Gastrocnemius medialis (tissue), 4 donors: ENCODE results near the gene RNLS. TPM values are rescaled to one million over a fixed set of nuclear protein-coding genes. Genes with fewer than 3 reads are reported as not detected.
"Not testable (repeated sequence)": the region's sequence is repeated elsewhere in the genome, so short reads cannot be mapped to it uniquely, and the experiment has no call there.

Experiments used
- ATAC-seq, 2 donors: fragments of 150-250 bp; one replicate each; pipeline ENCODE4 v1.9.1; 2016
- DNase-seq, 2 donors: peaks; one replicate each; pipeline ENCODE4 v3.0.0-alpha.2; 2019
- H3K27ac ChIP-seq, 4 donors: fragments of 200-600 bp; sonication (generic); 1 replicate in 1 of 4; 2 replicates in 3 of 4; pipeline ENCODE4 v1.5.1; 2016 to 2018; ENCODE audit warnings: mild to moderate bottlenecking in 2 of 4, moderate library complexity in 1 of 4
- H3K27me3 ChIP-seq, 3 donors: fragments of 200-600 bp; sonication (generic) in 2 of 3; 1 replicate in 1 of 3; 2 replicates in 2 of 3; pipeline versions ENCODE4 v1.5.1 to v1.6.0; 2016 to 2019; ENCODE audit warnings: mild to moderate bottlenecking in 1 of 3, moderate library complexity in 1 of 3
- H3K36me3 ChIP-seq, 2 donors: fragments of 200-600 bp; sonication (generic) in 1 of 2; one replicate each; pipeline ENCODE4 v1.5.1; 2017 to 2018
- H3K4me1 ChIP-seq, 2 donors: fragments of 200-600 bp; sonication (generic) in 1 of 2; one replicate each; pipeline ENCODE4 v1.5.1; 2016 to 2017; ENCODE audit warnings: mild to moderate bottlenecking in 2 of 2
- H3K4me3 ChIP-seq, 4 donors: fragments of 200-600 bp; sonication (generic) in 3 of 4; 1 replicate in 1 of 4; 2 replicates in 3 of 4; pipeline ENCODE4 v1.5.1; 2016 to 2019; ENCODE audit warnings: mild to moderate bottlenecking in 2 of 4
- H3K9me3 ChIP-seq, 3 donors: fragments of 200-600 bp; sonication (generic) in 2 of 3; 1 replicate in 1 of 3; 2 replicates in 2 of 3; pipeline ENCODE4 v1.5.1; 2016 to 2019
- POLR2A ChIP-seq, 2 donors: fragments of 450-650 bp; IDR thresholded peaks; one replicate each; pipeline ENCODE4 v1.6.1; 2017; ENCODE audit warnings: antibody characterized with exemption in 2 of 2, mild to moderate bottlenecking in 2 of 2, moderate library complexity in 2 of 2
- in situ Hi-C, 4 donors: fragments of 200-750 bp; cut with MboI; loops; one replicate each; pipeline versions ENCODE4 v1.15.0 to v1.8.0; 2017; ENCODE audit warnings: low sequenced_read_pairs in 4 of 4
- intact Hi-C: fragments of 100-400 bp; cut with DNase I; formaldehyde crosslinking; loops from one replicate; pipeline ENCODE4 v1.15.1; 2023; ENCODE audit warnings: low total_unique reads
- total RNA-seq, 4 donors: library from RNA; depleted of rRNA; stranded (reverse); fragments of >200 nt; gene quantifications; one replicate each; pipeline versions ENCODE4 v1.1.0 to v1.2.3, GENCODE V29; 2016
- TF ChIP-seq, protein P1 (sequence below), 5 experiments: fragments of 450-650 bp in 3 of 5; fragments of 200-600 bp in 2 of 5; sonication (generic) in 2 of 5; IDR thresholded peaks in 4 of 5; conservative IDR thresholded peaks in 1 of 5; 1 replicate in 4 of 5; 2 replicates in 1 of 5; pipeline ENCODE4 v1.5.1; 2016 to 2019; ENCODE audit warnings: antibody characterized with exemption in 5 of 5, mild to moderate bottlenecking in 3 of 5, moderate library complexity in 3 of 5

Gene RNLS
- total RNA-seq, 4 donors from 2014 or later = 8.1 to 17.5 (median 9.7) TPM

DNA sequence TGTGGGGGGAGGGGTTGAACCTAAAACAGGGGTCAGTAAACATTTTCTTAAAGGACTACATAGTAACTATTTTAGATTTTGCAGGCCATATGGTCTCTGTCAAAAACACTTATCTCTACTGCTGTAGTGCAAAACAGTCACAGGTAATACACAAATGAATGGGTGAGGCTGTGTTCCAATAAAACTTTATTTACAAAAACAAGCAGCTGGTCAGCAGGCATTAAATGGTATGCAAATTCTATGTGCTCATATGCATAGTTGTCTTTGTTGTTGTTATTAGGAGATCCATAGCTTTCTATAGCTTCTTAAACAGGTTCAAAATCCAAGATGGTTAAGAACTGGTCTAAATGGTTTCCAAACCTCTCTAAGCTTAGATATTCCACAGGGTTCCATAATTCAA is 302.6 kb downstream of the RNLS start:
- DNase-seq = no peak
- H3K27me3 ChIP-seq = no peaks in the 10 kb centered on the region
- in situ Hi-C loops = no loop called here
- H3K4me1 ChIP-seq = no peaks in the 10 kb centered on the region
- H3K36me3 ChIP-seq = no peaks in the 10 kb centered on the region
- H3K4me3 ChIP-seq = no peak overlapping the region
- intact Hi-C loops = no loop called here
- ATAC-seq = no peak
- H3K9me3 ChIP-seq = no peaks in the 10 kb centered on the region
- H3K27ac ChIP-seq = no peak overlapping the region
- no peak for TF ChIP-seq POLR2A (IDR thresholded peaks at IDR 0.05)
- TF ChIP-seq, protein P1, sequence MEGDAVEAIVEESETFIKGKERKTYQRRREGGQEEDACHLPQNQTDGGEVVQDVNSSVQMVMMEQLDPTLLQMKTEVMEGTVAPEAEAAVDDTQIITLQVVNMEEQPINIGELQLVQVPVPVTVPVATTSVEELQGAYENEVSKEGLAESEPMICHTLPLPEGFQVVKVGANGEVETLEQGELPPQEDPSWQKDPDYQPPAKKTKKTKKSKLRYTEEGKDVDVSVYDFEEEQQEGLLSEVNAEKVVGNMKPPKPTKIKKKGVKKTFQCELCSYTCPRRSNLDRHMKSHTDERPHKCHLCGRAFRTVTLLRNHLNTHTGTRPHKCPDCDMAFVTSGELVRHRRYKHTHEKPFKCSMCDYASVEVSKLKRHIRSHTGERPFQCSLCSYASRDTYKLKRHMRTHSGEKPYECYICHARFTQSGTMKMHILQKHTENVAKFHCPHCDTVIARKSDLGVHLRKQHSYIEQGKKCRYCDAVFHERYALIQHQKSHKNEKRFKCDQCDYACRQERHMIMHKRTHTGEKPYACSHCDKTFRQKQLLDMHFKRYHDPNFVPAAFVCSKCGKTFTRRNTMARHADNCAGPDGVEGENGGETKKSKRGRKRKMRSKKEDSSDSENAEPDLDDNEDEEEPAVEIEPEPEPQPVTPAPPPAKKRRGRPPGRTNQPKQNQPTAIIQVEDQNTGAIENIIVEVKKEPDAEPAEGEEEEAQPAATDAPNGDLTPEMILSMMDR (IDR thresholded peaks at IDR 0.05 in 4 of 5, conservative IDR thresholded peaks at IDR 0.05 in 1 of 5) = no peak

DNA sequence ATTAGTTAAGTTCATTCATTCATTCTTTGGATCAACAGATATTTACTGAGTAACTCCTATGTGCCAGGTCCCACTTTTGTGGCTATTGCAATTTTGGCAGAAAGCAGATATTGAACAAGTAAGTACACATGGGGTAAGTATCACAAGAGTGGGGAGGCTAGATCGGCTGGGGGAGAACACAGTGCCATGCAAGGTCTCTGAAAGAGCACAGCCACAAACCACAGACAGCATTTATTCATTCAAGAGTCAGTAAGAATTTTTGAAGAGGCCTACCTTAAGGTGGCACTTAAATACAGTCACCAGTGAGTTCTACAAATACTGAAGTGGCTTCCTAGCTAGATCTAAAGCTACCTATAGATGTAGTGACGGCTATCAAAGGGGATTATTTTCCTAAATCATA is 304.2 kb downstream of the RNLS start:
- intact Hi-C loops = no loop called here
- Histone ChIP-seq H3K27me3 (no peaks in the 10 kb centered on the region), H3K27ac (no peak overlapping the region), H3K36me3 (no peaks in the 10 kb centered on the region), H3K4me1 (no peaks in the 10 kb centered on the region), H3K4me3 (no peak overlapping the region), H3K9me3 (no peaks in the 10 kb centered on the region)
- no peak for TF ChIP-seq POLR2A (IDR thresholded peaks at IDR 0.05)
- TF ChIP-seq, protein P1 (IDR thresholded peaks at IDR 0.05 in 4 of 5, conservative IDR thresholded peaks at IDR 0.05 in 1 of 5) = no peak
- no peak for ATAC-seq
- in situ Hi-C loops = no loop called here
- DNase-seq = no peak

DNA sequence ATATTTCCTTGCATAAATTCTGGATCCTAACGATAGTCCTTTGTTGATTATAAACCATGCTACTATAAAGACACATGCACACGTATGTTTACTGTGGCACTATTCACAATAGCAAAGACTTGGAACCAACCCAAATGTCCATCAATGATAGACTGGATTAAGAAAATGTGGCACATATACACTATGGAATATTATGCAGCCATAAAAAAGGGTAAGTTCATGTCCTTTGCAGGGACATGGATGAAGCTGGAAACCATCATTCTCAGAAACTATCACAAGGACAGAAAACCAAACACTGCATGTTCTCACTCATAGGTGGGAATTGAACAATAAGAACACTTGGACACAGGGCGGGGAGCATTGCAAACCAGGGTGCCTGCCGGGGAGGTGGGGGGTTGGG is 306.2 kb downstream of the RNLS start:
- H3K27ac ChIP-seq, DNase-seq, ATAC-seq, H3K4me3 ChIP-seq, intact Hi-C loops, H3K9me3 ChIP-seq, in situ Hi-C loops, H3K27me3 ChIP-seq, H3K4me1 ChIP-seq, H3K36me3 ChIP-seq: not testable (repeated sequence)

DNA sequence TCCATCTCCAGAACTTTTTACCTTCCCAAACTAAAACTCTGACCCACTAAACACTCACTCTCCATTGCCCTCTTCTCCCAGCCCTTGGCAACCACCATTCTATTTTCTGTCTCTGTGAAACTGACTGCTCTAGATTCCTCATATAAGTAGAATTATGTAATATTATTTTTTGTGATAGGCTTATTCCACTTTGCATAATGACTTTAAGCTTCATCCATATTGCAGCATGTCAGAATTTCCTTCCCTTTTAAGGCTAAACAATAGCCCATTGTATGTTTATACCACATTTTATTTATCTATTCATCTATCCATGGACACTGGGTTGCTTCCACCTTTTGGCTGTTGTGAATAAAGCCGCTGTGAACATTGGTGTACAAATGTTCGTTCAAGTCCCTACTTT is 308.8 kb downstream of the RNLS start:
- Histone ChIP-seq H3K9me3 (no peaks in the 10 kb centered on the region), H3K4me3 (no peak overlapping the region), H3K4me1 (no peaks in the 10 kb centered on the region), H3K36me3 (no peaks in the 10 kb centered on the region), H3K27me3 (no peaks in the 10 kb centered on the region), H3K27ac (no peak overlapping the region)
- in situ Hi-C loops = loop anchor here in 1 of 4 donors (25.0 kb wide), 1 partner anchor 412 kb away; the partner anchor contains the start of genes KLLN and PTEN
- ATAC-seq (no peak), DNase-seq (no peak)
- intact Hi-C loops = no loop called here
- TF ChIP-seq, protein P1 (IDR thresholded peaks at IDR 0.05 in 4 of 5, conservative IDR thresholded peaks at IDR 0.05 in 1 of 5) = no peak
- TF ChIP-seq POLR2A (IDR thresholded peaks at IDR 0.05) = no peak

DNA sequence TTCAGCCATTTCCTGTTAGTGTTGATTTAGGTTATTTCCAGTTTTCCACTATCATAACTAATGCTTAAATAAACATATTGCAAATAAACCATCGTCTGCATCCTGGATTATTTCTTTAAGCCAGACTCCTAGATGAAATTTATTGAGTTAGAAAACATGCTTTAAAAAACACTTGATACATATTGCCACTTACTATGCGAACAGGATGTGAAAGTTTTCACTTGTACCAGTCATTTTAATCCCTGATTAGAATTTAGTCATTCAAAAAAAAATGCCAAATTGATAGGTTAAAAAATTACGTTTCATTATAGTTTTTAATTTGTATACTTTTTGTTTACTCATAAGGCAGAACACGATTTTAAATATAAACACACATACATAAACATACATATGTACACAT is 309.6 kb downstream of the RNLS start:
- no peaks in the 10 kb centered on the region for H3K36me3 ChIP-seq
- intact Hi-C loops (no loop called here), in situ Hi-C loops (loop anchor here in 1 of 4 donors (25.0 kb wide), 1 partner anchor 411 kb away; the partner anchor contains the start of genes KLLN and PTEN)
- no peaks in the 10 kb centered on the region for H3K4me1 ChIP-seq
- H3K27me3 ChIP-seq = no peaks in the 10 kb centered on the region
- TF ChIP-seq, protein P1 (IDR thresholded peaks at IDR 0.05 in 4 of 5, conservative IDR thresholded peaks at IDR 0.05 in 1 of 5) = no peak
- TF ChIP-seq POLR2A (IDR thresholded peaks at IDR 0.05) = no peak
- ATAC-seq (no peak), DNase-seq (no peak)
- no peak overlapping the region for H3K27ac ChIP-seq
- no peak overlapping the region for H3K4me3 ChIP-seq
- H3K9me3 ChIP-seq = no peaks in the 10 kb centered on the region
